Peyer's patch (tissue), 4 donors: ENCODE data around the gene CUL5.

Experiments
- POLR2A ChIP-seq, 2 donors: fragments of 450-650 bp; IDR thresholded peaks; one replicate each; pipeline ENCODE4 v1.5.1; 2017; ENCODE audit warnings: antibody characterized with exemption in 2 of 2, mild to moderate bottlenecking in 2 of 2, moderate library complexity in 2 of 2
- TF ChIP-seq, protein P1 (sequence below), 6 experiments: fragments of 450-650 bp in 4 of 6; fragments of 200-600 bp in 2 of 6; sonication (generic) in 1 of 6; IDR thresholded peaks; one replicate each; pipeline ENCODE4 v1.5.1; 2017 to 2019; ENCODE audit warnings: antibody characterized with exemption in 6 of 6, mild to moderate bottlenecking in 3 of 6, moderate library complexity in 1 of 6

DNA sequence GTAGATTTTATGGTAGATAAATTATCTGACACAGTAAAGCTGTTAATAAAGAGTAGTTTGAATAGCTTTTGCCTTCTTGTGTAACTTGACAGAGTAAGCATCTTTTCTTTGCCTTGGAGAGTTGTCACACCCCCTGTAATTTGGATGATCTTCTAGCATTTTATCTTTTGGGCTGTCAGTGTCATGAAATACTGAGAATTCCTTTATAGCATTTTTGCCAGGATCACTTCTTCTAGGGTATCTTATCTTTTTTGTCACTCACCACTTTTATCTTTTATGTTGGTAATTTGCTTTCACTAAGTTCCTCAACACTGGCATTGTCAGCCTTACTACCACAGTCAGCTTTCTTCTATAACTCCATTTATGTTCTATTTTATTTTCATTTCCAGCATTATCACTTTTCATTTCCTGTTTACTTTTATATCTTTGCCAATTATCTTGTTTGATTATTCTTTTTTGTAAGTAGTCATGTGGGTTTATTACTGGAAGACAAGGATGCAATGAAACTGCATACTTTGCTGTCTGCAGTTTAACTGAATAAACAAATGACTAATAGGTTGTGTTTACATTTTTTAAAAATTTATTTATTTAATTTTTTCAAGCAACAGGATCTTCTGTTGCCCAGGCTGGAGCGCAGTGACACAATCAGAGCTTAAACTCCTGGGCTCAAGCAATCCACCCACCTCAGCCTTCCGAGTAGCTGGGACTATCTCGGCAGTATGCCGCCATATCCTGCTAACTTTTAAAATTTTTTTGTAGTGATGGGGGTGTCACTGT, 84.6 kb downstream of the CUL5 start:
- TF ChIP-seq, protein P1, sequence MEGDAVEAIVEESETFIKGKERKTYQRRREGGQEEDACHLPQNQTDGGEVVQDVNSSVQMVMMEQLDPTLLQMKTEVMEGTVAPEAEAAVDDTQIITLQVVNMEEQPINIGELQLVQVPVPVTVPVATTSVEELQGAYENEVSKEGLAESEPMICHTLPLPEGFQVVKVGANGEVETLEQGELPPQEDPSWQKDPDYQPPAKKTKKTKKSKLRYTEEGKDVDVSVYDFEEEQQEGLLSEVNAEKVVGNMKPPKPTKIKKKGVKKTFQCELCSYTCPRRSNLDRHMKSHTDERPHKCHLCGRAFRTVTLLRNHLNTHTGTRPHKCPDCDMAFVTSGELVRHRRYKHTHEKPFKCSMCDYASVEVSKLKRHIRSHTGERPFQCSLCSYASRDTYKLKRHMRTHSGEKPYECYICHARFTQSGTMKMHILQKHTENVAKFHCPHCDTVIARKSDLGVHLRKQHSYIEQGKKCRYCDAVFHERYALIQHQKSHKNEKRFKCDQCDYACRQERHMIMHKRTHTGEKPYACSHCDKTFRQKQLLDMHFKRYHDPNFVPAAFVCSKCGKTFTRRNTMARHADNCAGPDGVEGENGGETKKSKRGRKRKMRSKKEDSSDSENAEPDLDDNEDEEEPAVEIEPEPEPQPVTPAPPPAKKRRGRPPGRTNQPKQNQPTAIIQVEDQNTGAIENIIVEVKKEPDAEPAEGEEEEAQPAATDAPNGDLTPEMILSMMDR (IDR thresholded peaks at IDR 0.05): no peak
- no peak for TF ChIP-seq POLR2A (IDR thresholded peaks at IDR 0.05)
